Measurements from ENCODE around the gene NRROS. TPM values are rescaled to one million over a fixed set of nuclear protein-coding genes. Genes with fewer than 3 reads are reported as not detected.

The NRROS gene
- total and polyA plus RNA-seq, 12 donors = 1.1 to 9.9 (median 7.0) TPM

DNA sequence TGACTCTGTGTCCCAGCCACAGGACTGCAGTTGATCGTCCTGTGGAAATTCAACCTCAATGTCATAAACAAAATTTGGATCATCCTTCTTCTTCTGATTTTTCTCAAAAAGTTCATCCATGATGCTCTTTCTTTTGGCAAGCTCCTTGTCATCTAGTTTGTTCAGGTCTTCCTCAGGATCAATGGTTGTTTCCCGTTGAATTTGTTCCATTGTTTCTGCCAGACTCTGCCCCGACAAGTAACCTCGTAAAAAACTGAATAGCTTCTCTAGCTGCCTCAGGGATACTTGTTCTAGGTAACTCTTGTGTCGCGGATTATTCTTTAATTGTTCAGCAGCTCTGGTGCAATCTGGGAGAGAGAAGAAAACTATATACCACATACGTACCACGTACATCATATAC is 68.1 kb downstream of the NRROS start:
- H3K36me3 ChIP-seq (replicated peaks in 1 of 2) = no peaks in the 10 kb centered on the region
- H3K27me3 ChIP-seq = no peaks in the 10 kb centered on the region
- peaks cover 7 to 9% of the 10 kb centered on the region in 2 donors for H3K4me1 ChIP-seq (replicated peaks in 1 of 2)
- H3K9me3 ChIP-seq (replicated peaks in 1 of 3) = no peaks in the 10 kb centered on the region
- 92 to 95% (median 94%) methylated on average over 8 of the region's 8 CpGs for WGBS, 4 donors
- DNase-seq = no peak
- intact Hi-C loops (cut with DNase I) = no loop called here
- no peak overlapping the region for H3K27ac ChIP-seq
- no peak for TF ChIP-seq POLR2A (IDR thresholded peaks at IDR 0.05)
- TF ChIP-seq, protein P1, sequence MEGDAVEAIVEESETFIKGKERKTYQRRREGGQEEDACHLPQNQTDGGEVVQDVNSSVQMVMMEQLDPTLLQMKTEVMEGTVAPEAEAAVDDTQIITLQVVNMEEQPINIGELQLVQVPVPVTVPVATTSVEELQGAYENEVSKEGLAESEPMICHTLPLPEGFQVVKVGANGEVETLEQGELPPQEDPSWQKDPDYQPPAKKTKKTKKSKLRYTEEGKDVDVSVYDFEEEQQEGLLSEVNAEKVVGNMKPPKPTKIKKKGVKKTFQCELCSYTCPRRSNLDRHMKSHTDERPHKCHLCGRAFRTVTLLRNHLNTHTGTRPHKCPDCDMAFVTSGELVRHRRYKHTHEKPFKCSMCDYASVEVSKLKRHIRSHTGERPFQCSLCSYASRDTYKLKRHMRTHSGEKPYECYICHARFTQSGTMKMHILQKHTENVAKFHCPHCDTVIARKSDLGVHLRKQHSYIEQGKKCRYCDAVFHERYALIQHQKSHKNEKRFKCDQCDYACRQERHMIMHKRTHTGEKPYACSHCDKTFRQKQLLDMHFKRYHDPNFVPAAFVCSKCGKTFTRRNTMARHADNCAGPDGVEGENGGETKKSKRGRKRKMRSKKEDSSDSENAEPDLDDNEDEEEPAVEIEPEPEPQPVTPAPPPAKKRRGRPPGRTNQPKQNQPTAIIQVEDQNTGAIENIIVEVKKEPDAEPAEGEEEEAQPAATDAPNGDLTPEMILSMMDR (IDR thresholded peaks at IDR 0.05) = no peak
- H3K4me3 ChIP-seq = no peak overlapping the region

DNA sequence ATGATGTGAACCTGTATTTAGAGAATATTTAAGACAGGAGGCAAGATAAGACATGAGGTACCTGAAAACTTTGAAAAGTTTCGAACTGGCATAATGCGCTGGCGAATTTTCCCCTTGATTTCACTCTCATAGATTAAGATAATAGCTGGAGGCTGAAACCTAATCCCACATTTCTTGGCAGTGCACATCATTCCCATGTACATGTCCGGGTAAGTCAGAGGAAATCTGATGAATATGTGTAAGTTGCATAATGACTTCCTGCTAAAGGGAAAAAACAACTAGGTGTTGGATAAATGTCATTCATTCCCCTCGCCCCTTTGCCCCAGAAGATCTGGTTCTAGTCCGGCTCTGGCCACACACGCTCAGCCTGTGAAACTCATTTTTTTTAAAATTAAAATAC is 69.0 kb downstream of the NRROS start:
- Histone ChIP-seq H3K27ac (no peak overlapping the region), H3K27me3 (no peaks in the 10 kb centered on the region), H3K4me1 (replicated peaks in 1 of 2) (peaks cover 14% of the 10 kb centered on the region in 2 donors), H3K4me3 (no peak overlapping the region), H3K36me3 (replicated peaks in 1 of 2) (no peaks in the 10 kb centered on the region), H3K9me3 (replicated peaks in 1 of 3) (no peaks in the 10 kb centered on the region)
- no peak for DNase-seq
- TF ChIP-seq, protein P1 (IDR thresholded peaks at IDR 0.05) = no peak
- no peak for TF ChIP-seq POLR2A (IDR thresholded peaks at IDR 0.05)
- WGBS, 4 donors = 82 to 89% (median 84%) methylated on average over 7 of the region's 7 CpGs
- intact Hi-C loops (cut with DNase I) = no loop called here

Small RNA genes lying within 50 kb of the gene (small RNA-seq; reads per million reads assigned to genes)
- gene RNU6-646P = 0 reads per million in 2 donors

Other genes starting within 250 kb of the NRROS start
- gene UBXN7, start 207.3 kb upstream of the NRROS start, total RNA-seq = 10 to 100 TPM; 12.9 to 82.0 (median 45.4) TPM
- 10 to 100 TPM in 2 of 3 donors, 1 to 10 TPM in 1; 3.5 to 25.7 (median 18.3) TPM for gene UBXN7, start 207.3 kb upstream of the NRROS start, polyA plus RNA-seq
- gene RNF168, start 135.9 kb upstream of the NRROS start, total RNA-seq = 10 to 100 TPM; 10.6 to 22.9 (median 18.9) TPM
- gene RNF168, start 135.9 kb upstream of the NRROS start, polyA plus RNA-seq = 1 to 10 TPM; 4.1 to 9.7 (median 9.4) TPM
- under 1 TPM in 1 of 9 donors, not detected in 8; 0.11 TPM for gene SMCO1, start 124.3 kb upstream of the NRROS start, total RNA-seq
- under 1 TPM in 1 of 3 donors, not detected in 2; 0.07 TPM for gene SMCO1, start 124.3 kb upstream of the NRROS start, polyA plus RNA-seq
- 10 to 100 TPM in 4 of 9 donors, 1 to 10 TPM in 5; 1.8 to 14.3 (median 8.7) TPM for gene WDR53, start 71.1 kb upstream of the NRROS start, total RNA-seq
- 10 to 100 TPM; 14.9 to 27.5 (median 16.5) TPM for gene WDR53, start 71.1 kb upstream of the NRROS start, polyA plus RNA-seq
- 1 to 10 TPM; 3.2 to 7.9 (median 5.3) TPM for gene FBXO45, start 71.0 kb upstream of the NRROS start, total RNA-seq
- gene FBXO45, start 71.0 kb upstream of the NRROS start, polyA plus RNA-seq = 1 to 10 TPM; 1.5 to 8.1 (median 1.8) TPM
- 10 to 100 TPM in 1 of 9 donors, 1 to 10 TPM in 8; 1.2 to 11.5 (median 3.2) TPM for gene CEP19, start 72.6 kb downstream of the NRROS start, total RNA-seq
- gene CEP19, start 72.6 kb downstream of the NRROS start, polyA plus RNA-seq = 1 to 10 TPM in 2 of 3 donors, under 1 TPM in 1; 0.88 to 4.2 (median 2.1) TPM
- gene PIGX, start 72.7 kb downstream of the NRROS start, total RNA-seq = 10 to 100 TPM; 17.7 to 33.9 (median 26.3) TPM
- gene PIGX, start 72.7 kb downstream of the NRROS start, polyA plus RNA-seq = 10 to 100 TPM; 10.2 to 30.7 (median 10.8) TPM
- 10 to 100 TPM; 22.1 to 62.0 (median 51.4) TPM for gene PAK2, start 100.2 kb downstream of the NRROS start, total RNA-seq
- gene PAK2, start 100.2 kb downstream of the NRROS start, polyA plus RNA-seq = 10 to 100 TPM; 15.3 to 43.5 (median 16.3) TPM
- gene SENP5, start 228.2 kb downstream of the NRROS start, total RNA-seq = 10 to 100 TPM; 15.8 to 41.6 (median 23.9) TPM
- 10 to 100 TPM in 1 of 3 donors, 1 to 10 TPM in 2; 9.1 to 12.3 (median 10.0) TPM for gene SENP5, start 228.2 kb downstream of the NRROS start, polyA plus RNA-seq

Measured in adrenal gland (tissue), 12 donors.